ENCODE measurements around the gene SCAANT1.

Gene SCAANT1

GRCh38 chr3:63933459-63933858 is 21.3 kb upstream of the SCAANT1 start:
- no peak for DNase-seq

GRCh38 chr3:63932509-63933212 is 20.5 kb upstream of the SCAANT1 start:
- no peak for DNase-seq

- DNase-seq: no peak
Measured at GRCh38 chr3:63931290-63931689, 19.1 kb upstream of the SCAANT1 start.

- no peak for DNase-seq
Measured at GRCh38 chr3:63927422-63928280, 15.5 kb upstream of the SCAANT1 start.

GRCh38 chr3:63926309-63926708 is 14.1 kb upstream of the SCAANT1 start:
- no peak for DNase-seq

GRCh38 chr3:63922491-63923199 is 10.5 kb upstream of the SCAANT1 start:
- DNase-seq: no peak

GRCh38 chr3:63921741-63922482 is 9.7 kb upstream of the SCAANT1 start:
- no peak for DNase-seq

GRCh38 chr3:63920001-63920400 is 7.8 kb upstream of the SCAANT1 start:
- no peak for DNase-seq

- no peak for DNase-seq
Measured at GRCh38 chr3:63918321-63918720, 6.1 kb upstream of the SCAANT1 start.

- DNase-seq: no peak
Measured at GRCh38 chr3:63914312-63914711, 2.1 kb upstream of the SCAANT1 start.

- DNase-seq: peak; percentile 13 to 55
Measured at GRCh38 chr3:63912768-63913588, 795 bp upstream of the SCAANT1 start.

GRCh38 chr3:63911509-63911872 is 692 bp downstream of the SCAANT1 start:
- peak in 1 of 2 experiments; percentile 82 for DNase-seq

GRCh38 chr3:63910891-63911290 is 1.3 kb downstream of the SCAANT1 start:
- no peak for DNase-seq

GRCh38 chr3:63910001-63910400 is 2.2 kb downstream of the SCAANT1 start:
- no peak for DNase-seq

- no peak for DNase-seq
Measured at GRCh38 chr3:63909431-63909830, 2.8 kb downstream of the SCAANT1 start.

- no peak for DNase-seq
Measured at GRCh38 chr3:63908776-63909175, 3.4 kb downstream of the SCAANT1 start.

GRCh38 chr3:63908081-63908736 is 4.0 kb downstream of the SCAANT1 start:
- peak in 1 of 2 experiments; percentile 2 for DNase-seq

GRCh38 chr3:63905731-63906620 is 6.2 kb downstream of the SCAANT1 start:
- DNase-seq: no peak

- DNase-seq: no peak
Measured at GRCh38 chr3:63900459-63900858, 11.7 kb downstream of the SCAANT1 start.

GRCh38 chr3:63900010-63900409 is 12.2 kb downstream of the SCAANT1 start:
- DNase-seq: no peak

All from NCI-H526 (cell line).